GM18526 (cell line): ENCODE results near the gene IRAK1BP1.

Source experiments
- POLR2A ChIP-seq: IDR thresholded peaks from 3 replicates; pipeline ENCODE4 v1.6.1; 2011; ENCODE audit not compliant: insufficient read length; ENCODE audit errors: extremely low read depth

Gene IRAK1BP1

GRCh38 chr6:78948785-78949184 is 81.4 kb downstream of the IRAK1BP1 start:
- TF ChIP-seq POLR2A, result no peak

GRCh38 chr6:78952362-78952761 is 85.0 kb downstream of the IRAK1BP1 start:
- no peak for TF ChIP-seq POLR2A
